ENCODE measurements around the gene TRIM41.

- no peak for TF ChIP-seq CTCF (IDR thresholded peaks at IDR 0.05; ENCODE audit: poor library complexity, severe bottlenecking)
- TF ChIP-seq EZH2 (IDR thresholded peaks at IDR 0.05; ENCODE audit: borderline replicate concordance, insufficient read depth, low read length, poor library complexity, severe bottlenecking), result no peak
Measured at GRCh38 chr5:181243564-181244343, 20.7 kb downstream of the TRIM41 start, which contains the start of gene RACK1.

Measured in neural cell (in vitro differentiated cells).